8988T (cell line): ENCODE measurements around the gene EAPP.
"Not testable (repeated sequence)": the region's sequence is repeated elsewhere in the genome, so short reads cannot be mapped to it uniquely, and the experiment has no call there.

Experiments used
- DNase-seq: peaks from one replicate; pipeline ENCODE4 v3.0.0; 2011

Gene EAPP

GRCh38 chr14:34478261-34478660 lies 61.2 kb downstream of the EAPP start:
- DNase-seq, result no peak

- DNase-seq, result not testable (repeated sequence)
Observed at GRCh38 chr14:34476036-34476435, 63.5 kb downstream of the EAPP start.

- no peak for DNase-seq
Observed at GRCh38 chr14:34475163-34475562, 64.3 kb downstream of the EAPP start.

GRCh38 chr14:34474187-34474679 lies 65.3 kb downstream of the EAPP start:
- DNase-seq, result no peak

- DNase-seq, result no peak
Observed at GRCh38 chr14:34472706-34473279, 66.7 kb downstream of the EAPP start.

GRCh38 chr14:34470319-34470718 lies 69.2 kb downstream of the EAPP start:
- no peak for DNase-seq

GRCh38 chr14:34466691-34467090 lies 72.8 kb downstream of the EAPP start:
- DNase-seq, result no peak
